ENCODE results near the gene RABGAP1L. TPM values are rescaled to one million over a fixed set of nuclear protein-coding genes. Genes with fewer than 3 reads are reported as not detected.

Gene RABGAP1L
- total and polyA plus RNA-seq, 2 of the 8 experiments (the other 6 are each of a cell fraction or from before 2014, with no cell fraction given) = 33.3 to 156 TPM

GRCh38 chr1:174153085-174153824 lies 6.1 kb upstream of the RABGAP1L start:
- TF ChIP-seq, protein P1, sequence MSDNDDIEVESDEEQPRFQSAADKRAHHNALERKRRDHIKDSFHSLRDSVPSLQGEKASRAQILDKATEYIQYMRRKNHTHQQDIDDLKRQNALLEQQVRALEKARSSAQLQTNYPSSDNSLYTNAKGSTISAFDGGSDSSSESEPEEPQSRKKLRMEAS (IDR thresholded peaks at IDR 0.05) = no peak
- TF ChIP-seq EZH2 (IDR thresholded peaks at IDR 0.05; ENCODE audit: low read depth, low read length, severe bottlenecking) (no peak), TAF7 (optimal IDR thresholded peaks at IDR 0.05; ENCODE audit: borderline replicate concordance, low read depth, low read length) (no peak), BRCA1 (IDR thresholded peaks at IDR 0.05; ENCODE audit: low read depth, low read length) (no peak), POU5F1 (IDR thresholded peaks at IDR 0.05; ENCODE audit: low read depth, low read length) (no peak), CHD2 (IDR thresholded peaks at IDR 0.05; ENCODE audit: low read length) (no peak), SP2 (IDR thresholded peaks at IDR 0.05; ENCODE audit: low read length) (no peak), EGR1 (IDR thresholded peaks at IDR 0.05; ENCODE audit: borderline replicate concordance, low read depth, low read length) (no peak), CBX8 (IDR thresholded peaks at IDR 0.05; ENCODE audit: borderline replicate concordance, low read depth, low read length) (no peak)
- Histone ChIP-seq H3K4me3 (ENCODE audit: extremely low read depth in 1 of 4, insufficient read depth in 2 of 4, low read depth in 3 of 4, low read length in 4 of 4) (no peak overlapping the region), H3K9ac (replicated peaks in 1 of 4; ENCODE audit: extremely low read depth in 1 of 4, low read depth in 3 of 4, low read length in 3 of 4) (no peak overlapping the region), H2BK120ac (replicated peaks; ENCODE audit: low read depth, low read length) (no peak overlapping the region), H4K5ac (ENCODE audit: insufficient read length, low read depth, low read length) (no peak overlapping the region), H2BK12ac (ENCODE audit: low read depth, low read length) (no peak overlapping the region), H3K4me1 (replicated peaks in 1 of 4; ENCODE audit: control insufficient read depth in 3 of 4, insufficient read depth in 4 of 4, low read length in 3 of 4) (peaks cover 0 to 2% (median under 1%) of the 10 kb centered on the region in 4 experiments; a peak in 2 of 7 replicates), H4K8ac (ENCODE audit: extremely low read depth, insufficient read depth, low read length) (no peak overlapping the region), H2BK20ac (ENCODE audit: low read length) (no peak overlapping the region), H3K14ac (ENCODE audit: insufficient read length) (no peak overlapping the region), H2BK5ac (ENCODE audit: low read depth, low read length) (no peak overlapping the region), H3K9me3 (ENCODE audit: insufficient read depth in 2 of 2, low read depth in 1 of 2, low read length in 1 of 2) (peaks cover 0 to 2% of the 10 kb centered on the region in 2 experiments; a peak in 1 of 4 replicates), H4K20me1 (replicated peaks in 1 of 2; ENCODE audit: control insufficient read depth in 1 of 2, insufficient read depth in 2 of 2, low read length in 2 of 2) (no peaks in the 10 kb centered on the region), H2AK5ac (ENCODE audit: low read depth, low read length) (no peak overlapping the region), H3K18ac (ENCODE audit: extremely low read depth, low read length) (no peak overlapping the region), H3K27me3 (replicated peaks in 1 of 4; ENCODE audit: control insufficient read depth in 3 of 4, extremely low read depth in 1 of 4, insufficient read depth in 3 of 4, low read length in 3 of 4) (no peaks in the 10 kb centered on the region), H3K4me2 (ENCODE audit: insufficient read depth in 1 of 2, low read depth in 2 of 2, low read length in 2 of 2) (no peak overlapping the region), H3K27ac (ENCODE audit: low read depth, low read length) (no peak overlapping the region), H3K79me1 (ENCODE audit: low read depth, low read length) (no peaks in the 10 kb centered on the region), H3K36me3 (ENCODE audit: control insufficient read depth in 2 of 4, insufficient read depth in 4 of 4, low read length in 3 of 4) (no peaks in the 10 kb centered on the region), H3K79me2 (ENCODE audit: control insufficient read depth in 1 of 2, insufficient read depth in 2 of 2, low read length in 2 of 2) (no peaks in the 10 kb centered on the region), H3K23ac (ENCODE audit: insufficient read length) (no peak overlapping the region), H4K91ac (replicated peaks; ENCODE audit: insufficient read length, low read length) (no peak overlapping the region), H2BK15ac (ENCODE audit: low read length) (no peak overlapping the region), H2AFZ (ENCODE audit: low read length) (no peak overlapping the region), H3K23me2 (ENCODE audit: low read depth, low read length) (no peaks in the 10 kb centered on the region; the same call in 1 of the 2 replicates), H3K4ac (replicated peaks; ENCODE audit: insufficient read length, low read depth, low read length) (no peak overlapping the region), H3K56ac (replicated peaks; ENCODE audit: insufficient read length, low read depth, low read length) (no peak overlapping the region)
- WGBS, 2 experiments (ENCODE audit: extremely low coverage in 1 of 2, insufficient coverage in 1 of 2, insufficient read length in 1 of 2, insufficient replicate concordance in 2 of 2, low coverage in 1 of 2, low lambda C conversion rate in 2 of 2, missing lambda C conversion rate in 1 of 2) = 81% methylated on average over 5 of the region's 5 CpGs; no CpG with 5 or more reads in 1 of the 2 experiments
- DNase-seq (ENCODE audit: low read depth in 1 of 2, low spot score in 2 of 2) (no peak), FAIRE-seq (no peak)
- CTCF ChIA-PET (ENCODE audit: partially characterized antibody) = interaction anchor here (0.7 to 2.1 kb wide), 4 partner anchors 17 to 122 kb away, joined by 3 to 8 read pairs (median 5); no protein-coding TSS in a partner anchor
- POLR2A ChIA-PET (ENCODE audit: partially characterized antibody) = interaction anchor here (0.6 kb wide), 1 partner anchor 290 kb away, joined by 3 read pairs; no protein-coding TSS in a partner anchor

All from H1 (cell line).